DMS153 treated with DMSO at 0.1 percent for 48 hours (cell line): ENCODE measurements around the gene TSHZ2.

Experiments used
- DNase-seq: peaks from one replicate; lab custom pipeline; 2025; ENCODE audit not compliant: unreplicated experiment; lab: John Stamatoyannopoulos, UW

TSHZ2 gene

DNA sequence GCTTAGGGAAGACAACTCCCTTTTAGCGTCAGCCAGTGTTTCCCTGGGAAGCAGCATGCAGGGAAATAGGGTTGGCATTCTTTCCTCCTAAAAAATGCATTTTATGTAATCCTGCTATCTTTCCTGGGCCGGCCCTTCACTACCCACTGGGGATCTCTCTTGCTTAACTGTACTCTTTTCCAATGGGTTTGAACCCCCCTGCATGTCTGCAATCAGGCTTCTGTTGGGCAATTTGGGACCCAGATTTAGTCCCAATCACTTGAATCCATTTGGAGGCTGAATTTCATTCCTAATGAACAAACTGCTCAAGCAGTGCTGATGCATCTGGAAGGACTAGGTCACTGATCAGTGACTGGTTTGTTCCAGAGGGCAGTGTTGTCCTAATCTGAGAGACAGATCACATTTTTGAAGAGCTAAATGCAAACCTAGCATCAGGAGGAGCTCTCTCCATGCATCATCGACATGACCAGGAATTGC lies 152.0 kb downstream of the TSHZ2 start:
- DNase-seq: no peak

DNA sequence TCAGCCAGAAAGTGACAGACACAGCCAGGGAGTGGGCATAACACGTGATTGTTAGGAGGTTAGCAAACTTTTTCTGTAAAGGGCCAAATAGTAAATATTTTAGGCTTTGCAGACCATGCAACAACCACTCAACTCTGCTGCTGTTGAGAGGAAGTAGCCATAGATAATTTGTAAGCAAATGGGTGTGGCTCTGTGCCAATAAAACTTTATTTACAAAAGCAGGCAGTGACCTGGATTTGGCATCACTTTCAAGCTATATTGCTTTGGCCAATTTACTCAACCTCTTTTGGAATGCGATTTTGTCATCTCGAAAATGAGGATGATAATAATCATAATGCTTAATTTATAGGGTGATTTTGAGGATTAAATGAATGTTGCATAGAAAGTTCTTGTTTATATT lies 152.6 kb downstream of the TSHZ2 start:
- DNase-seq: no peak

DNA sequence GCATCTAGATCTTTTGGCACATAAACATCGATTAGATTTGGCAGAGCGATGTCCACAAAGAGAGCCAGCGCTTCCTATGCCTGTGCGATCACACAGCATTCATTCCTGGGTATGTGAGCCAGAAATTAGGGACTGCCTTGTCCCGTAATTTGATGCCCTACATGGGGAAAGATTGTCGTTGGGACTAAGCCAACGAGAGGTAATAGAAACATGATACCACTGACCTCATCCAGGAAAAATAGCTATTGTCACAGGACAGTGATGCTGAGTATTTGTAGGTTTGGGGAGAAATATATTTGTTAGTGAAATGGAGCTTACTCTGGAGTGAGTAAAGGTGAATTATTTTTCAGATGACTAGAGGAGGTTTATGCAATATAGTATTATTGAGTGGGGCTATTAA lies 154.0 kb downstream of the TSHZ2 start:
- peak; percentile 78 for DNase-seq

GRCh38 chr20:53127027-53127426 lies 154.9 kb downstream of the TSHZ2 start:
- no peak for DNase-seq

GRCh38 chr20:53128004-53128403 lies 155.8 kb downstream of the TSHZ2 start:
- DNase-seq: no peak

DNA sequence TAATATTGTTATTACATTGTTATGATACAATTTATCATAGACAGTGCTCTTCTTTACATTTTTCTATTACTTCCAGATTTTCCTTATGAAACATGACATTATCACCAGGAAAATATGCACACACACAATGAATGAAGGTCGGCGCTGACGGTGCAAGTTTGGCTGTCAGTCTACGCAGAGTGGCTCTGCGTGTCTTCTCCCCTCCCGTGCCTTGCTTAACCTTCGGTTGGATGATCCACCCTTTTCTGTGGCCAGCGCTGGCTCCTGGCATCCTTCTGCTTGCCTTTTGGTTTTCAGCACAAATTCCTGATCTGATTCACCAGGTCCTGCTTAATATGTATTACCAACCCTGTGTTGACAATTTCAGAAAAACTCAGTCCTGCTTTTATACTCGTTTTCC lies 157.4 kb downstream of the TSHZ2 start:
- DNase-seq: no peak

GRCh38 chr20:53130795-53131194 lies 158.6 kb downstream of the TSHZ2 start:
- DNase-seq: no peak

GRCh38 chr20:53133125-53133524 lies 161.0 kb downstream of the TSHZ2 start:
- no peak for DNase-seq

GRCh38 chr20:53133628-53134027 lies 161.5 kb downstream of the TSHZ2 start:
- no peak for DNase-seq

- DNase-seq: no peak
Observed at GRCh38 chr20:53136473-53136872, 164.3 kb downstream of the TSHZ2 start.

DNA sequence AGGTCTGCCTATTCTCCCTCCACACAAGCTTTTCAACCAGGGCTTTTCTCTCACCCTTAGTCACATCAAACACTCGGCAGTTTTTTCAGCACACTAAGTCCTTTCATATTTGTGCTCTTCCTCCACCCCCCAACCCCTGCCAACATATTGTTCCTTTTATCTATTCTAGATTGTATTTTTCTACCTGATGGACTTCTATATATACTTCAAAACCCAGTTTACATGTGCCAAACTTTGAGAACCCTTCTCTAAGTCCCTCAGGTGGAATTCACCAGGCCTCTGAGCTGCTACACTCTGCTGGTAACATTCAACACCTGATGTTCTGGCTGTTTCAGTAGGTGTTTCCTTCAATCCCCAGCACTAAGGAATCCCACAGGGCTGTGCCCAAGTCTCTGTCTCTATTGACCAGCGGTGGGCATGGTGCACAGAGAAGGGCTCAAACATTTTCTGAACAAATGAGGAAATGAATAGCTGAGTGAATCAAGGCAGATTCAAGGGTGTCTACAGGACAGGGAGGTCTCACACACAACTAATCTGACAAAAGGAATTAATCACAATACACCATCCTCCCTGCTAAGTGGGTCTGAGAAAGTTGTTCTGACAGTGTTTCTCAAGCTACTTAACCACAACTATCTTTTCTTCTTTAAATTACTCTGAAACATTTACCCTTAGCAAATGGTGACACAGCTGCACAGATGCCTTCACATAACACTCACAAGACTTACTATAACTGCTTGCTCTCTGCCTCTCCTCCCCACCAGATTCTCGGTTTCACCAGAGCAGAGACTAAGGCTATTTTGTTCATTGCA lies 166.5 kb downstream of the TSHZ2 start:
- DNase-seq: no peak

DNA sequence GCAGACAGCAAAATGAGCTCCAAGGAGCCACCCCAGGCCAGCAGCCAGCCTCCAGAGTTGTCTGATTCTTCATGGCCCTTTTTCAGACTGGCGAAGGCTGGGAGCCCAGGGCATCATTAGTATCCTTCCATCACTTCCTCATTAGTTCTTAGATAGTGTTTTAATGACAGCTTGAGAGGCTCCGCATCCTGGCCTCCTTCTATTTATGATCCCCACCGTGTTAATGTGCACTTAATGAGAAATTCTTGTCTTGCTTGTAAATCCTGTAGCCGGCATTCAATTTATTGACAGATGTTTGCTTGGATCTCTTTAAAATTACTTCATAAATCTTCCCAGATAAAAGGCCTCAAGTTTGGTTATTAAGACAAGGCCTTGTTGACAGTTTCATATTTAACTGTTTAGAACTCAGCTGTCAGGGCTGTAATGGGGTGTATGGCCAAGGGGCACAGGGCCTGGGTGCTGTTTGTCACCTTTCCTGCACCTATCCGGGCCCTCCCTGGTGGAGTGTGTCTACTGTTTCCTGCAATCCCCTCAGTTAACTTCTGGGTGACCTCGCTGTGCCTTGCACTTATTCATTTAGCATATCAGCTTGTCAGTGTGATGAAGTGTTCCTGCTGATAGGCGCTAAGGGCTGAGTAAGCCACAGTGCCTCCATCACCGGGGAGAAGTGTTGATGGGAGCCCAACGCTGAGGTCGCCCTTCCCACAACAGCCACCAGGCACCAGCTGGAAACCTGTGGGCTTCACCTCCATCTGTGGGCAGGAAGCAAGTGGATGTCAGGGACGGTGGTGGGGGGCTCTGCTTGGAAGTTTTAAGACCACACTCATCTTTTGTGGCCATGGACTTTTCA lies 169.3 kb downstream of the TSHZ2 start:
- DNase-seq: no peak

- DNase-seq: no peak
Observed at GRCh38 chr20:53142225-53143127, 170.3 kb downstream of the TSHZ2 start.

- no peak for DNase-seq
Observed at GRCh38 chr20:53146201-53146891, 174.2 kb downstream of the TSHZ2 start.

- no peak for DNase-seq
Observed at GRCh38 chr20:53148771-53149147, 176.6 kb downstream of the TSHZ2 start.

DNA sequence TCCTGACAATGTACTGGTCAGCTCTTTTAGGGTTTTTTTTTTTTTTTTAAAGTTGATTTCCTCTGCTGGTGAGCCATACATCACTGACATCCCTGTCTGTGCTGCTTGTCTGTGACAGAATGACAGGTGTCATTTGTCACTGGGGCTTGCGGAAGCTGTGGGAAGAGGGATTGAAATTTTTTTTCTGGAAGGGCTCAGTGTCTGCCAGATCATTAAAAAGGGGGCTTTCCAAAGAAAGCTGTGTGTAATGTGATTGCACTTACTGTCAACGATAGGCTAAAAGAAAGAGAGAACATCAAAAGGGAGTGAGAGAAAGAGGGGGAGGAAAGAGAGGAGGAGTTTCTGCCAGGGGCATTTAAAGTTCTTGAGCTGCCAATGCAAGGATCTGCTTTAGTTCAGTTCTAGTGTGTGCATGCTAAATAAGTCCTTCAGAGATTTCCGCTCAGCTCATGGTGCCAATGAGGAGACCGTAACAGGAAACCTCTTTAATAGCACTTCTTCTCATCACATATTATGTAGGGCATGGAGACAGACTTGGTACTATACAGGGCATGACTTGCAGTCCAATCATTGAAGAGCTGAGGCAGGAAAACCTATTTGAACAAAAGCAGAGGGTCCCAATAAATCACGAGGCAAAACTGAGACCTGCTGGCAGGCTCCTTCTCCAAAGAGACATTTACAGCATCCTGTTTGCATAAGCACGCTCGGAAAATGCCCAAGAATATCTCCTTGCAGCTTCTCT lies 177.2 kb downstream of the TSHZ2 start:
- DNase-seq: no peak

- no peak for DNase-seq
Observed at GRCh38 chr20:53149890-53150205, 177.7 kb downstream of the TSHZ2 start.

DNA sequence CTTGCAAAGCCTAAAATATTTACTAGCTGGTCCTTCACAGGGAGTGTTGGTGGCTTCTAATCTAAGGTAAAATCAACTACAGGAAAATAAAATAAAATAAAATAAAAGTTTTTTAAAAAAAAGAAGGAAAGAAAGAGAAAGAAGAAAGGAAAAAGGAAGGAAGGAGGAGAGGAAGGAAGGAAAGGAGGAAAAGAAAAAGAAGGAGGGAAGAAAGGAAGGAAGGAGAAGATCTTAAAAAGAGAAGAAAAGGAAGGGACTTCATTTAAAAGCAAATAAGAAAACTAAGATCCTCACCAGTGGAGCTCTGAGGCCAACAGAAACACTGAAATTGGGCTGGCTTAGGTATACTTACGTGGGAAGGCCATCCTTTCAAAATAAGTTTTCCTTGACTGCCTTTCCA lies 178.4 kb downstream of the TSHZ2 start:
- DNase-seq: no peak

GRCh38 chr20:53152228-53152627 lies 180.1 kb downstream of the TSHZ2 start:
- DNase-seq: no peak

- no peak for DNase-seq
Observed at GRCh38 chr20:53154540-53154939, 182.4 kb downstream of the TSHZ2 start.
